Breast epithelium (tissue), 4 donors: ENCODE data around the gene ZIC2. TPM values are rescaled to one million over a fixed set of nuclear protein-coding genes. Genes with fewer than 3 reads are reported as not detected.
"Not testable (repeated sequence)": the region's sequence is repeated elsewhere in the genome, so short reads cannot be mapped to it uniquely, and the experiment has no call there.

ENCODE experiments used
- DNase-seq, 2 donors: peaks; one replicate each; pipeline ENCODE4 v3.0.0-alpha.2; 2019; ENCODE audit warnings: low spot score in 2 of 2
- H3K27ac ChIP-seq, 2 donors: fragments of 200-600 bp; sonication (generic) in 1 of 2; one replicate each; pipeline ENCODE4 v1.5.1; 2016 to 2019; ENCODE audit warnings: mild to moderate bottlenecking in 1 of 2
- H3K27me3 ChIP-seq, 2 donors: fragments of 200-600 bp; sonication (generic) in 1 of 2; one replicate each; pipeline versions ENCODE4 v1.5.1 to v1.6.0; 2017 to 2019; ENCODE audit warnings: control low read depth in 1 of 2, mild to moderate bottlenecking in 1 of 2
- H3K36me3 ChIP-seq: fragments of 200-600 bp; one replicate; pipeline ENCODE4 v1.5.1; 2019
- H3K4me1 ChIP-seq, 2 donors: fragments of 200-600 bp; sonication (generic); one replicate each; pipeline ENCODE4 v1.5.1; 2016 to 2019; ENCODE audit warnings: control low read depth in 1 of 2
- H3K4me3 ChIP-seq, 3 donors: fragments of 200-600 bp; sonication (generic); 1 replicate in 2 of 3; 2 replicates in 1 of 3; pipeline ENCODE4 v1.5.1; 2016 to 2019; ENCODE audit warnings: mild to moderate bottlenecking in 3 of 3, moderate library complexity in 2 of 3
- H3K9me3 ChIP-seq, 2 donors: fragments of 200-600 bp; sonication (generic) in 1 of 2; one replicate each; pipeline ENCODE4 v1.5.1; 2016 to 2019; ENCODE audit warnings: control low read depth in 1 of 2
- POLR2A ChIP-seq: fragments of 450-650 bp; IDR thresholded peaks from one replicate; pipeline ENCODE4 v1.6.1; 2016; ENCODE audit warnings: antibody characterized with exemption, mild to moderate bottlenecking, moderate library complexity
- POLR2AphosphoS5 ChIP-seq, 3 donors: sonication (generic); formaldehyde crosslinking; IDR thresholded peaks; one replicate each; pipeline ENCODE4 v1.6.1; 2017; ENCODE audit warnings: antibody characterized with exemption in 3 of 3
- intact Hi-C: fragments of 100-400 bp; cut with DNase I; formaldehyde crosslinking; loops from one replicate; pipeline ENCODE4 v1.15.1; 2023; ENCODE audit warnings: low total_unique reads
- total RNA-seq, 3 donors: library from RNA; depleted of rRNA; stranded (reverse); fragments of >200 nt; gene quantifications; one replicate each; pipeline ENCODE4 v1.1.0, GENCODE V29; 2016
- TF ChIP-seq, protein P1 (sequence below), 3 donors: fragments of 450-650 bp; IDR thresholded peaks; one replicate each; pipeline ENCODE4 v1.5.1; 2016 to 2017; ENCODE audit warnings: antibody characterized with exemption in 3 of 3, mild to moderate bottlenecking in 3 of 3, moderate library complexity in 3 of 3

The ZIC2 gene
- total RNA-seq, 3 donors from 2014 or later: 0.15 TPM; not detected in 2

DNA sequence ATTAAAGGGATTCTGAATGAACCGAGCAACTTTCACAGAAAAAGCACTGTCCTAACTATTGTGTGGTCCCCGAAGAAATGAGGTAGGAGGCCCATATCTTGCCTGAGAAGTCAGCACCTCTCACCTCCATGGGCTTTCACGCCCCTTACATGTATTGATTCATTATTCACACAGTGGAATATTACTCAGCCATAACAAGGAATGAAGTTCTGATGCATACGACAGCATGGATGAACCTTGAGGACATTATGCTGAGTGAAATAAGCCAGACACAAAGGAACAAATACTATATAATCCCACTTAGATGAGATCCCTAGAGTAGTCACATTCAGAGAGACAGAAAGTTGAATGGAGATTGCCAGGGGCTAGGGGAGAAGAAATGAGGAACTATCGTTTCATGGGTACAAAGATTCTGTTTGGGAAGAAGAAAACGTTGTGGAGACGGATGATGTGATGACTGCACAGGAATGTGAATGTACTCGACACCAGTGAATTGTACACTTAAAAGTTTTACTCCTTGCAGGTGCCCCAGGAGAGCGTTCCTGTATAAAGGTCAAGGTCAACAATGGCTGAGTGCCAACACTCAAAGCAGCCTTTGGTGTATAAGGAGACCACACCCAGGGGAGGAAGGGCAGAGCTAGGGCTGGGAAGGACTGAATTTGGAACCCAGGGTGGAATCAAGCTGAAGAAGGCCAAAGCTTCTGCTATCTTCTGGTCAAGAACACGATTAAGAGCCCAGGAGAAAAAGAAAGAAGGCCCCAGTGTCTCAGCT, 32.5 kb upstream of the ZIC2 start:
- H3K27me3 ChIP-seq: peaks cover 0 to 24% of the 10 kb centered on the region in 2 donors
- TF ChIP-seq, protein P1, sequence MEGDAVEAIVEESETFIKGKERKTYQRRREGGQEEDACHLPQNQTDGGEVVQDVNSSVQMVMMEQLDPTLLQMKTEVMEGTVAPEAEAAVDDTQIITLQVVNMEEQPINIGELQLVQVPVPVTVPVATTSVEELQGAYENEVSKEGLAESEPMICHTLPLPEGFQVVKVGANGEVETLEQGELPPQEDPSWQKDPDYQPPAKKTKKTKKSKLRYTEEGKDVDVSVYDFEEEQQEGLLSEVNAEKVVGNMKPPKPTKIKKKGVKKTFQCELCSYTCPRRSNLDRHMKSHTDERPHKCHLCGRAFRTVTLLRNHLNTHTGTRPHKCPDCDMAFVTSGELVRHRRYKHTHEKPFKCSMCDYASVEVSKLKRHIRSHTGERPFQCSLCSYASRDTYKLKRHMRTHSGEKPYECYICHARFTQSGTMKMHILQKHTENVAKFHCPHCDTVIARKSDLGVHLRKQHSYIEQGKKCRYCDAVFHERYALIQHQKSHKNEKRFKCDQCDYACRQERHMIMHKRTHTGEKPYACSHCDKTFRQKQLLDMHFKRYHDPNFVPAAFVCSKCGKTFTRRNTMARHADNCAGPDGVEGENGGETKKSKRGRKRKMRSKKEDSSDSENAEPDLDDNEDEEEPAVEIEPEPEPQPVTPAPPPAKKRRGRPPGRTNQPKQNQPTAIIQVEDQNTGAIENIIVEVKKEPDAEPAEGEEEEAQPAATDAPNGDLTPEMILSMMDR (IDR thresholded peaks at IDR 0.05): no peak
- TF ChIP-seq POLR2AphosphoS5 (IDR thresholded peaks at IDR 0.05) (no peak), POLR2A (no peak)
- DNase-seq: no peak

DNA sequence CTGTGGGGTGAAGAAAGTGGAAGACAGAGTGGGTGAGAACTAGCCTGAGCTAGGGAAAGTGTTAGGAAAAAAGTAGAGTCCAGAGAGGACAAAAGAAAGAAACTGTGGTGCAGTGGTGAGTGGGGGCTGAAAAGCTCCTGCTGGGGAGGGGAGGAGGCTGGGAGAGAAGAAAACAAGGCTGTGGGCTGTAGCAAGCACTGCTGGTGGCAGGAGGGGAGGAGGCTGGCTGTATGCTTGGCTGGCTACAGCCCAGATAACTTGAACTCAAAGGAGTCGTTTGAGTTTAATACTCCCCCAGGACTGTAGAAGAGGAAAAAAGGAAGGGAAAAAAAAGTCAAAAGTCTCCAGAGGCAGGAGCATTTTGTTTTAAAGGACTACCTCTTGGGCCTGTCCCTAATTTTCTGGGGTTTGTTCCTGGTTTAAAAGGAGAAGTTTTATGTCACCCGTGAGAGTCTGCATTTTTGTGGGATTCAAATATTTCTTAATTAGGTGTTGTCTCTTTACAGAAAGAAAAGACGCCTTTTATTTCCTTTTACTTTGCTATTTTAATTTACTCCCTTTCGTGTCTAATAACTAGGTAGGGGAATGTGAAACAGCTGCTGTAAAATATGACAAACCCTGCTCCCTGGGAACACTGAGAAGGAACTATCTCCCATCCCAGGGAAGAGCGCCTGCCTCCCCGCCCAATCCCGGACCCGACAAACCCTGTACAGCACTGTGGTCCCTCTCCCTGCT, 31.7 kb upstream of the ZIC2 start:
- no peaks in the 10 kb centered on the region for H3K9me3 ChIP-seq
- no peak overlapping the region for H3K27ac ChIP-seq
- H3K4me1 ChIP-seq: no peaks in the 10 kb centered on the region
- H3K27me3 ChIP-seq: peaks cover 0 to 30% of the 10 kb centered on the region in 2 donors
- no peak overlapping the region for H3K4me3 ChIP-seq
- intact Hi-C loops: no loop called here
- no peaks in the 10 kb centered on the region for H3K36me3 ChIP-seq
- no peak for DNase-seq
- TF ChIP-seq, protein P1 (IDR thresholded peaks at IDR 0.05): no peak
- TF ChIP-seq POLR2A: no peak
- no peak for TF ChIP-seq POLR2AphosphoS5 (IDR thresholded peaks at IDR 0.05)

More for the DNA sequence above, 32.5 kb upstream of the ZIC2 start:
- Histone ChIP-seq H3K4me1 (no peaks in the 10 kb centered on the region), H3K9me3 (no peaks in the 10 kb centered on the region), H3K27ac (no peak overlapping the region), H3K4me3 (no peak overlapping the region), H3K36me3 (no peaks in the 10 kb centered on the region)
- intact Hi-C loops: no loop called here

DNA sequence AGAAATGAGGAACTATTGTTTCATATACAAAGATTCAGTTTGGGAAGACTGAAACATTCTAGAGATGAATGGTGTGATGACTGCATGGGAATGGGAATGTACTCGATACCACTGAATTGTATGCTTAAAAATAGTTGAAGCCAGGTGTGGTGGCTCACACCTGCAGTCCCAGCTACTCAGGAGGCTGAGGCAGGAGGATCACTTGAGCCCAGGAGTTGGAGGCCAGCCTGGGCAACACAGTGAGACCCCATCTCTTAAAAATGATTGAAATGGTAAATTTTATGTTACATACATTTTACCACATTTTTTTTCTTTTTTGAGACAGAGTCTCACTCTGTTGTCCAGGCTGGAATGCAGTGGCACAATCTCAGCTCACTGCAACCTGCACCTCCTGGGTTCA, 29.9 kb upstream of the ZIC2 start:
- H3K4me3 ChIP-seq, H3K9me3 ChIP-seq, H3K27ac ChIP-seq, H3K36me3 ChIP-seq, DNase-seq, intact Hi-C loops: not testable (repeated sequence)
- peaks cover 3 to 10% of the 10 kb centered on the region in 2 donors for H3K4me1 ChIP-seq
- H3K27me3 ChIP-seq: peaks cover 1 to 46% of the 10 kb centered on the region in 2 donors

DNA sequence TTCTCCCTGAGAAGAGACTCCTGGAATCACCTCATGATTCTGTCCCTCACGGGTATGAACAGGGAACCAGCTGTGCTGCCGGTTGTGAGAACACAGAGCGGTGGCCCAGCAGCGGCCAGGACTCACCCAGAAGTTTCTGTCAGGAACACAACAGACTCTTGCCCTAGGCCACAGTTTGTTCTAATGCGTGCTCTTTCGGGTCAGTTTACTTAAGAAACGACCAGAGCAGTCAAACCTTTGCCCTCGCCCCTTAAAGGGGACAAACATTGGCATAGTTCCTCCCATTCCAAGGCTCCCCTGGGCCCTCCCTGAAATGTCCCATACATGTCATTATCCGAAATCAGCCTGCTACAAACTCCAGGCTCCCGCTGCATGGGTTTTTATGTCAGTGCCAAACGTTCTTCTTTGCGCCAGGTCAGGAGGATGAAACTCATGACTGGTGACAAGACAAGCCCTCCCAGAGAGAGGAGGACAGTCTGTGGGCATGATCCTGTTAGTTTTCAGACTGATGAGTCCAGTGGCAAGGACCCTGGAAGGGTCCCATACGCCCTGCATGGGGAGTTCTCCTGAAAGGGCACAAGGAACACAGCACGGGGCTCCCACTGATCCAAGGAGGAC, 28.3 kb upstream of the ZIC2 start:
- TF ChIP-seq POLR2AphosphoS5 (IDR thresholded peaks at IDR 0.05) (no peak), POLR2A (no peak)
- TF ChIP-seq, protein P1 (IDR thresholded peaks at IDR 0.05): no peak
- Histone ChIP-seq H3K27me3 (peaks cover 5 to 47% of the 10 kb centered on the region in 2 donors), H3K4me1 (peaks cover 7 to 20% of the 10 kb centered on the region in 2 donors), H3K27ac (no peak overlapping the region), H3K36me3 (no peaks in the 10 kb centered on the region), H3K4me3 (no peak overlapping the region), H3K9me3 (no peaks in the 10 kb centered on the region)
- DNase-seq: no peak
- intact Hi-C loops: no loop called here

DNA sequence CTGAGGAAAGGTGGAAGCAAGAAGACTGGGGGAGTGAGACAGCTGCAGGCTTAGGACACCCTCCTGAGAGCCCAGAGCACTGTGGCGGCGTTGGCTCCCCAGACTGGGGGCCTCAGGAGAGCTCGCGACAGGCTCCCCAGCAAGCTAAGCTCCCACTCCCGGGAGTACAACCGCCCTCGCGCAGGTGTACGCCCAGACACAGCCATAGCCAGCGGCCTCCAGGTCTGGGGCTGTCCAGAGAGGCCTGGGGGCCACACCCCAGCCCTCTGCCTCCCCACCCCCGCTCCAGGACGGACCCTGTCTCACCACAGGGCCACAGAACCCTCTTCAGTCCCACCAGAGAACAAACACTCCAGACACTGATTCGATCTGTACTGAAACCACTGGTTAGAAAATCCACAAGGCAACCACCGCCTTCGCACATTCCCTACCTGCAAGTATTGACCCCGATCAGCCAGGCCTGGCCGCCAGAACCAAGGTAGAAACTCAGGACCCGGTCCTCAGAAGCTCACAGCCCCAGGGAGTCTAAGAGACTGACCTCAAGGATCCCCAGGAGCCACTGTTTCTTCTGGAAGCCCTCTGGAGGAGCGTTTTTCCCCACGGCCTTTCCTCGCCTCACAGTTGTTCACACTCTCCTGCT, 26.4 kb upstream of the ZIC2 start:
- H3K9me3 ChIP-seq: no peaks in the 10 kb centered on the region
- no peaks in the 10 kb centered on the region for H3K36me3 ChIP-seq
- peak overlapping the region in 1 of 3 donors; percentile 62 for H3K4me3 ChIP-seq
- H3K27me3 ChIP-seq: peaks cover 13 to 66% of the 10 kb centered on the region in 2 donors
- no peak overlapping the region for H3K27ac ChIP-seq
- no peak for DNase-seq
- H3K4me1 ChIP-seq: peaks cover 7 to 20% of the 10 kb centered on the region in 2 donors
- TF ChIP-seq POLR2AphosphoS5 (IDR thresholded peaks at IDR 0.05): no peak
- TF ChIP-seq POLR2A: no peak
- TF ChIP-seq, protein P1 (IDR thresholded peaks at IDR 0.05): no peak
- intact Hi-C loops: no loop called here
